Measurements from ENCODE around the gene MORF4L1. TPM values are rescaled to one million over a fixed set of nuclear protein-coding genes. Genes with fewer than 3 reads are reported as not detected.

Gene MORF4L1
- total RNA-seq, 1 donor from 2014 or later: 930 TPM

GRCh38 chr15:78944202-78944625 is 71.5 kb downstream of the MORF4L1 start:
- Histone ChIP-seq H3K9ac (no peak overlapping the region), H3K27ac (no peak overlapping the region)
- no peak overlapping the region for H3K27ac Mint-ChIP-seq

GRCh38 chr15:78944669-78945407 is 72.1 kb downstream of the MORF4L1 start, which contains the start of gene CTSH:
Gene CTSH (minus strand): TSS chr15:78945046. CDS start chr15:78944981, 65 bp downstream.
- H3F3A ChIP-seq (ENCODE audit: low read depth): peaks cover 9% of the 10 kb centered on the region
- H3K4me3 Mint-ChIP-seq: peak within 1 kb of the TSS; percentile 84
- no peaks in the 10 kb centered on the region for H3K36me3 Mint-ChIP-seq
- H3K9me3 ChIP-seq (ENCODE audit: low read depth): no peaks in the 10 kb centered on the region
- H3K27ac Mint-ChIP-seq: no peak within 1 kb of the TSS
- no peak within 1 kb of the TSS for H3K9ac ChIP-seq
- peak within 1 kb of the TSS; percentile 92 for H2AFZ ChIP-seq (replicated peaks)
- no peaks in the 10 kb centered on the region for H3K36me3 ChIP-seq
- H3K4me2 ChIP-seq: peak within 1 kb of the TSS; percentile 85
- DNase-seq (ENCODE audit: low spot score): peak; percentile 91
- TF ChIP-seq EZH2 (IDR thresholded peaks at IDR 0.05) (peak; percentile 53), CTCF (IDR thresholded peaks at IDR 0.05) (no peak), EZH2phosphoT487 (IDR thresholded peaks at IDR 0.05) (peak; percentile 57)
- H3K4me1 ChIP-seq: peaks cover 3% of the 10 kb centered on the region
- peak within 1 kb of the TSS; percentile 62 for H3K4me3 ChIP-seq
- H3K4me1 Mint-ChIP-seq: peaks cover 4% of the 10 kb centered on the region
- no peaks in the 10 kb centered on the region for H3K79me2 ChIP-seq (ENCODE audit: low read depth)
- H3K27me3 Mint-ChIP-seq (ENCODE audit: insufficient read depth, low read depth): peaks cover 10% of the 10 kb centered on the region
- H3K9me3 Mint-ChIP-seq: no peaks in the 10 kb centered on the region
- H3K27ac ChIP-seq: no peak within 1 kb of the TSS
- H4K20me1 ChIP-seq (ENCODE audit: low read depth): peaks cover 5% of the 10 kb centered on the region
- peaks cover 51% of the 10 kb centered on the region for H3K27me3 ChIP-seq

More at GRCh38 chr15:78944202-78944625, 71.5 kb downstream of the MORF4L1 start:
- H3K9me3 Mint-ChIP-seq: no peaks in the 10 kb centered on the region
- Histone ChIP-seq H3K4me1 (peaks cover 3% of the 10 kb centered on the region), H3K79me2 (ENCODE audit: low read depth) (no peaks in the 10 kb centered on the region), H4K20me1 (ENCODE audit: low read depth) (peaks cover 5% of the 10 kb centered on the region), H2AFZ (replicated peaks) (peak overlapping the region; percentile 92), H3K4me3 (peak overlapping the region; percentile 62), H3K36me3 (no peaks in the 10 kb centered on the region), H3F3A (ENCODE audit: low read depth) (peaks cover 9% of the 10 kb centered on the region), H3K27me3 (peaks cover 51% of the 10 kb centered on the region), H3K9me3 (ENCODE audit: low read depth) (no peaks in the 10 kb centered on the region), H3K4me2 (peak overlapping the region; percentile 85)
- TF ChIP-seq EZH2phosphoT487 (IDR thresholded peaks at IDR 0.05) (no peak), CTCF (IDR thresholded peaks at IDR 0.05) (no peak), EZH2 (IDR thresholded peaks at IDR 0.05) (no peak)
- H3K4me3 Mint-ChIP-seq: peak overlapping the region; percentile 84
- H3K36me3 Mint-ChIP-seq: no peaks in the 10 kb centered on the region
- peaks cover 10% of the 10 kb centered on the region for H3K27me3 Mint-ChIP-seq (ENCODE audit: insufficient read depth, low read depth)
- no peak for DNase-seq (ENCODE audit: low spot score)
- peaks cover 4% of the 10 kb centered on the region for H3K4me1 Mint-ChIP-seq

- Histone ChIP-seq H3K9me3 (ENCODE audit: low read depth) (no peaks in the 10 kb centered on the region), H3K4me3 (no peak overlapping the region), H3K9ac (no peak overlapping the region), H3K4me1 (peaks cover 3% of the 10 kb centered on the region), H3K79me2 (ENCODE audit: low read depth) (no peaks in the 10 kb centered on the region), H3K27ac (no peak overlapping the region), H3K4me2 (no peak overlapping the region), H4K20me1 (ENCODE audit: low read depth) (peaks cover 5% of the 10 kb centered on the region), H3K36me3 (no peaks in the 10 kb centered on the region), H3F3A (ENCODE audit: low read depth) (peaks cover 9% of the 10 kb centered on the region), H2AFZ (replicated peaks) (no peak overlapping the region), H3K27me3 (peaks cover 51% of the 10 kb centered on the region)
- Mint-ChIP-seq H3K4me3 (peak overlapping the region; percentile 71), H3K27ac (no peak overlapping the region), H3K36me3 (no peaks in the 10 kb centered on the region), H3K9me3 (no peaks in the 10 kb centered on the region), H3K27me3 (ENCODE audit: insufficient read depth, low read depth) (peaks cover 13% of the 10 kb centered on the region), H3K4me1 (peaks cover 12% of the 10 kb centered on the region)
- TF ChIP-seq CTCF (IDR thresholded peaks at IDR 0.05) (no peak), EZH2 (IDR thresholded peaks at IDR 0.05) (no peak), EZH2phosphoT487 (IDR thresholded peaks at IDR 0.05) (no peak)
- no peak for DNase-seq (ENCODE audit: low spot score)
These were observed 73.8 kb downstream of the MORF4L1 start for GRCh38 chr15:78946493-78946892.
